IPS DF 6.9 (cell line): ENCODE data around the gene NUBP1.

ENCODE experiments used
- DNase-seq: peaks from one replicate; pipeline ENCODE4 v3.0.0-alpha.2; 2013; ENCODE audit warnings: low read depth, low spot score
- H3K27ac ChIP-seq: one replicate; pipeline ENCODE4 v1.5.1; 2013; ENCODE audit warnings: low read length, control low read depth
- H3K27me3 ChIP-seq: 2 replicates; pipeline ENCODE4 v1.6.1; 2013; ENCODE audit warnings: mild to moderate bottlenecking, low read length; ENCODE audit not compliant: control insufficient read depth, insufficient read depth
- H3K36me3 ChIP-seq: 2 replicates; pipeline ENCODE4 v1.6.1; 2013; ENCODE audit warnings: low read length; ENCODE audit not compliant: control insufficient read depth, insufficient read depth
- H3K4me1 ChIP-seq: 2 replicates; pipeline ENCODE4 v1.6.1; 2013; ENCODE audit warnings: low read length; ENCODE audit not compliant: control insufficient read depth, insufficient read depth
- H3K4me3 ChIP-seq: 2 replicates; pipeline ENCODE4 v1.5.1; 2013; ENCODE audit warnings: mild to moderate bottlenecking, low read length
- H3K9me3 ChIP-seq: 2 replicates; pipeline ENCODE4 v1.6.1; 2013; ENCODE audit warnings: low read length, inconsistent platforms; ENCODE audit not compliant: control insufficient read depth, insufficient read depth
- WGBS: extraction: QIAGEN DNeasy Blood & Tissue Kit; methylation state at CpG from one replicate; pipeline ENCODE4 v1.1.7; 2013; ENCODE audit warnings: mixed read lengths, missing lambda C conversion rate; ENCODE audit not compliant: insufficient read length, insufficient coverage; 5-methylcytosine and 5-hydroxymethylcytosine counted together

NUBP1 gene

GRCh38 chr16:10791048-10791447, 47.4 kb downstream of the NUBP1 start:
- H3K27ac ChIP-seq, result no peak overlapping the region
- no peak for DNase-seq
- no peaks in the 10 kb centered on the region for H3K36me3 ChIP-seq
- H3K9me3 ChIP-seq, result no peaks in the 10 kb centered on the region
- no peaks in the 10 kb centered on the region for H3K4me1 ChIP-seq
- H3K27me3 ChIP-seq, result no peaks in the 10 kb centered on the region
- H3K4me3 ChIP-seq, result no peak overlapping the region
- WGBS, result no CpG with 5 or more reads among the region's 4 CpGs

GRCh38 chr16:10799736-10800135, 56.1 kb downstream of the NUBP1 start:
- Histone ChIP-seq H3K9me3 (no peaks in the 10 kb centered on the region), H3K27ac (no peak overlapping the region), H3K36me3 (no peaks in the 10 kb centered on the region), H3K4me1 (no peaks in the 10 kb centered on the region), H3K27me3 (no peaks in the 10 kb centered on the region), H3K4me3 (no peak overlapping the region)
- DNase-seq, result no peak
- WGBS, result no CpG with 5 or more reads among the region's 3 CpGs

- Histone ChIP-seq H3K27me3 (no peaks in the 10 kb centered on the region), H3K4me3 (no peak overlapping the region), H3K9me3 (no peaks in the 10 kb centered on the region), H3K27ac (no peak overlapping the region), H3K4me1 (no peaks in the 10 kb centered on the region), H3K36me3 (no peaks in the 10 kb centered on the region)
- WGBS, result no CpG with 5 or more reads among the region's 9 CpGs
- no peak for DNase-seq
Observed at GRCh38 chr16:10805334-10805733, 61.7 kb downstream of the NUBP1 start.

GRCh38 chr16:10806698-10807097, 63.1 kb downstream of the NUBP1 start:
- Histone ChIP-seq H3K9me3 (no peaks in the 10 kb centered on the region), H3K4me1 (no peaks in the 10 kb centered on the region), H3K36me3 (no peaks in the 10 kb centered on the region), H3K4me3 (no peak overlapping the region), H3K27me3 (no peaks in the 10 kb centered on the region), H3K27ac (no peak overlapping the region)
- no peak for DNase-seq
- WGBS, result no CpG with 5 or more reads among the region's 6 CpGs

GRCh38 chr16:10808218-10808617, 64.6 kb downstream of the NUBP1 start:
- no peak overlapping the region for H3K4me3 ChIP-seq
- no peaks in the 10 kb centered on the region for H3K9me3 ChIP-seq
- H3K36me3 ChIP-seq, result no peaks in the 10 kb centered on the region
- DNase-seq, result no peak
- no peaks in the 10 kb centered on the region for H3K4me1 ChIP-seq
- no peaks in the 10 kb centered on the region for H3K27me3 ChIP-seq
- H3K27ac ChIP-seq, result no peak overlapping the region
- WGBS, result no CpG with 5 or more reads among the region's 3 CpGs

- no peaks in the 10 kb centered on the region for H3K4me1 ChIP-seq
- H3K36me3 ChIP-seq, result no peaks in the 10 kb centered on the region
- H3K9me3 ChIP-seq, result no peaks in the 10 kb centered on the region
- DNase-seq, result no peak
- H3K27me3 ChIP-seq, result no peaks in the 10 kb centered on the region
- WGBS, result no CpG with 5 or more reads among the region's 3 CpGs
- no peak overlapping the region for H3K4me3 ChIP-seq
- no peak overlapping the region for H3K27ac ChIP-seq
Observed at GRCh38 chr16:10808850-10809249, 65.2 kb downstream of the NUBP1 start.

- no peaks in the 10 kb centered on the region for H3K9me3 ChIP-seq
- no peaks in the 10 kb centered on the region for H3K27me3 ChIP-seq
- H3K4me1 ChIP-seq, result no peaks in the 10 kb centered on the region
- H3K36me3 ChIP-seq, result no peaks in the 10 kb centered on the region
- no peak overlapping the region for H3K4me3 ChIP-seq
- no peak overlapping the region for H3K27ac ChIP-seq
- no CpG with 5 or more reads among the region's 3 CpGs for WGBS
- DNase-seq, result no peak
Observed at GRCh38 chr16:10809706-10810105, 66.1 kb downstream of the NUBP1 start.

- WGBS, result 100% methylated on average over 1 of the region's 6 CpGs
- no peak overlapping the region for H3K4me3 ChIP-seq
Observed at GRCh38 chr16:10812312-10813098, 68.9 kb downstream of the NUBP1 start.

GRCh38 chr16:10813099-10813455, 69.4 kb downstream of the NUBP1 start:
- no CpG with 5 or more reads among the region's 4 CpGs for WGBS
- no peaks in the 10 kb centered on the region for H3K9me3 ChIP-seq
- H3K4me3 ChIP-seq, result no peak overlapping the region
- H3K36me3 ChIP-seq, result no peaks in the 10 kb centered on the region
- H3K4me1 ChIP-seq, result no peaks in the 10 kb centered on the region
- no peaks in the 10 kb centered on the region for H3K27me3 ChIP-seq
- no peak for DNase-seq
- no peak overlapping the region for H3K27ac ChIP-seq

More at GRCh38 chr16:10812312-10813098, 68.9 kb downstream of the NUBP1 start:
- DNase-seq, result no peak
- Histone ChIP-seq H3K36me3 (no peaks in the 10 kb centered on the region), H3K27me3 (no peaks in the 10 kb centered on the region), H3K4me1 (no peaks in the 10 kb centered on the region), H3K27ac (no peak overlapping the region), H3K9me3 (no peaks in the 10 kb centered on the region)

GRCh38 chr16:10817514-10817913, 73.9 kb downstream of the NUBP1 start:
- Histone ChIP-seq H3K36me3 (no peaks in the 10 kb centered on the region), H3K4me1 (no peaks in the 10 kb centered on the region), H3K27me3 (no peaks in the 10 kb centered on the region), H3K9me3 (no peaks in the 10 kb centered on the region), H3K27ac (no peak overlapping the region), H3K4me3 (no peak overlapping the region)
- no peak for DNase-seq
- WGBS, result no CpG with 5 or more reads among the region's 1 CpG
